Measurements from ENCODE around the gene TMX2. TPM values are rescaled to one million over a fixed set of nuclear protein-coding genes. Genes with fewer than 3 reads are reported as not detected.
"Not testable (repeated sequence)": the region's sequence is repeated elsewhere in the genome, so short reads cannot be mapped to it uniquely, and the experiment has no call there.

Gene TMX2
- total RNA-seq, 2 experiments from 2014 or later: 54.9 to 66.9 TPM

DNA sequence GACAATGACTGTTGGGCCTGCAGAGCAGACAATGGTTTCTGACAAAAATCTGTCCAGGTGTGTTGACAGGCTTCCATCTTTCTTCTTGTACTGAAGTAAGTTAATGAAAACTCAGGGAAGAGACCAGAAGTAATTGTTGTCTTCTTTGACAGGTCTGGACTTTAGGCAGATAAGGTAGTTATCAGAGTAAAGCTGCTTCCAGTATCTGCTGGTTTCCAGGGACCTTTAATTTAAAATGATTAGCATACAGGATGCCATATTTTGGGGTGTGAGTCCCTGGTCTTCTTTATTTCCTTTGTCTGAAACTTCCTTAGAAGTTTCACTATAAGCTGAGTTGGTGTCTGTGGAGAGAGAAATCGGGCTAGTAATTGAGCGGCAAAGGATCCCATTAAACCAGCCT lies 1.4 kb downstream of the TMX2 start:
- DNase-seq (ENCODE audit: low spot score): no peak
- Histone ChIP-seq H4K20me1 (ENCODE audit: insufficient read depth, low read length) (peaks cover 3% of the 10 kb centered on the region; the same call in 1 of the 2 replicates), H3K4me3 (ENCODE audit: low read depth, low read length, poor library complexity, severe bottlenecking) (peak overlapping the region; percentile 89), H3K36me3 (ENCODE audit: insufficient read depth, low read length) (peaks cover 41% of the 10 kb centered on the region), H3K9me2 (ENCODE audit: insufficient read depth, low read length) (no peaks in the 10 kb centered on the region), H2AFZ (ENCODE audit: low read length) (no peak overlapping the region), H3K79me2 (ENCODE audit: insufficient read depth, low read depth, low read length) (peaks cover 59% of the 10 kb centered on the region), H3K4me2 (ENCODE audit: low read length) (peak overlapping the region; percentile 93), H3K27ac (ENCODE audit: low read depth, low read length, poor library complexity, severe bottlenecking) (peak overlapping the region; percentile 82), H3K9me3 (ENCODE audit: low read length) (no peaks in the 10 kb centered on the region), H3K4me1 (ENCODE audit: insufficient read depth, low read length, poor library complexity, severe bottlenecking) (peaks cover 28% of the 10 kb centered on the region)
- ChIA-PET POLR2A (interaction anchor here (0.8 to 2.0 kb wide), 8 partner anchors 10 to 30 kb away, joined by 3 to 8 read pairs (median 4); no protein-coding TSS in a partner anchor), CTCF (ENCODE audit: unreplicated experiment) (no interaction called here)
- no TSS peak for BruUV-seq (replicated peaks)
- intact Hi-C loops (cut with micrococcal nuclease; ENCODE audit: unreplicated experiment): no loop called here
- TF ChIP-seq EZH2phosphoT487 (IDR thresholded peaks at IDR 0.05; ENCODE audit: borderline replicate concordance, low read depth, low read length): no peak
- TF ChIP-seq, protein P1, sequence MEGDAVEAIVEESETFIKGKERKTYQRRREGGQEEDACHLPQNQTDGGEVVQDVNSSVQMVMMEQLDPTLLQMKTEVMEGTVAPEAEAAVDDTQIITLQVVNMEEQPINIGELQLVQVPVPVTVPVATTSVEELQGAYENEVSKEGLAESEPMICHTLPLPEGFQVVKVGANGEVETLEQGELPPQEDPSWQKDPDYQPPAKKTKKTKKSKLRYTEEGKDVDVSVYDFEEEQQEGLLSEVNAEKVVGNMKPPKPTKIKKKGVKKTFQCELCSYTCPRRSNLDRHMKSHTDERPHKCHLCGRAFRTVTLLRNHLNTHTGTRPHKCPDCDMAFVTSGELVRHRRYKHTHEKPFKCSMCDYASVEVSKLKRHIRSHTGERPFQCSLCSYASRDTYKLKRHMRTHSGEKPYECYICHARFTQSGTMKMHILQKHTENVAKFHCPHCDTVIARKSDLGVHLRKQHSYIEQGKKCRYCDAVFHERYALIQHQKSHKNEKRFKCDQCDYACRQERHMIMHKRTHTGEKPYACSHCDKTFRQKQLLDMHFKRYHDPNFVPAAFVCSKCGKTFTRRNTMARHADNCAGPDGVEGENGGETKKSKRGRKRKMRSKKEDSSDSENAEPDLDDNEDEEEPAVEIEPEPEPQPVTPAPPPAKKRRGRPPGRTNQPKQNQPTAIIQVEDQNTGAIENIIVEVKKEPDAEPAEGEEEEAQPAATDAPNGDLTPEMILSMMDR (conservative IDR thresholded peaks at IDR 0.05; ENCODE audit: low read length): no peak

- H2AFZ ChIP-seq (ENCODE audit: low read length); H3K27ac ChIP-seq (ENCODE audit: low read depth, low read length, poor library complexity, severe bottlenecking); POLR2A ChIA-PET; H3K4me3 ChIP-seq (ENCODE audit: low read depth, low read length, poor library complexity, severe bottlenecking); H3K9me2 ChIP-seq (ENCODE audit: insufficient read depth, low read length); DNase-seq (ENCODE audit: low spot score); H3K4me2 ChIP-seq (ENCODE audit: low read length); intact Hi-C loops (cut with micrococcal nuclease; ENCODE audit: unreplicated experiment); H3K9me3 ChIP-seq (ENCODE audit: low read length); H4K20me1 ChIP-seq (ENCODE audit: insufficient read depth, low read length); BruUV-seq (replicated peaks); CTCF ChIA-PET (ENCODE audit: unreplicated experiment): not testable (repeated sequence)
- peaks cover 66% of the 10 kb centered on the region for H3K36me3 ChIP-seq (ENCODE audit: insufficient read depth, low read length)
- H3K79me2 ChIP-seq (ENCODE audit: insufficient read depth, low read depth, low read length): peaks cover 72% of the 10 kb centered on the region
- peaks cover 15% of the 10 kb centered on the region for H3K4me1 ChIP-seq (ENCODE audit: insufficient read depth, low read length, poor library complexity, severe bottlenecking)
Observed at GRCh38 chr11:57716726-57717125, 4.3 kb downstream of the TMX2 start.

DNA sequence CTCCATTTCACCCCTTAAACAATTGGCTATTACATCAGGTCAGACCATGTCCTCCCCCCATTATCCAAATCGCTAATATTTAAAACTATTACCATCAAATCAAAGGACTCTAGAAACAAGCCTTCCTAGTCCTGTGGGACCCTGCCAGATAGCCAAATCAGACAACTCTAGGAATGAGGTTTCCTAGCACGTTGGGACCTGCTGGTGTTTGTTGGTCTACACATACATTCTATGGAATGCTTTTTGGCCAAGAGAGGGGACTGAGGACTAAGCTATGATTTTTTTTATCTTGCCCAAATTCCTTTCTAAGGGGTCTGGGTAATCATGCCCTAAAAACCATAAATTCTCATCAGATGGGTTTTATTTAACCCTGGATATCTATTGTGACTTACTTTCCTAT lies 14.8 kb downstream of the TMX2 start:
- intact Hi-C loops (cut with micrococcal nuclease; ENCODE audit: unreplicated experiment): no loop called here
- H3K4me1 ChIP-seq (ENCODE audit: insufficient read depth, low read length, poor library complexity, severe bottlenecking): peaks cover 12% of the 10 kb centered on the region
- H4K20me1 ChIP-seq (ENCODE audit: insufficient read depth, low read length): peaks cover 13% of the 10 kb centered on the region
- no peak overlapping the region for H3K27ac ChIP-seq (ENCODE audit: low read depth, low read length, poor library complexity, severe bottlenecking)
- no peaks in the 10 kb centered on the region for H3K9me3 ChIP-seq (ENCODE audit: low read length)
- H3K9me2 ChIP-seq (ENCODE audit: insufficient read depth, low read length): no peaks in the 10 kb centered on the region
- no peak overlapping the region for H3K4me3 ChIP-seq (ENCODE audit: low read depth, low read length, poor library complexity, severe bottlenecking)
- no TSS peak for BruUV-seq (replicated peaks)
- CTCF ChIA-PET (ENCODE audit: unreplicated experiment): no interaction called here
- POLR2A ChIA-PET: interaction anchor here (0.8 to 1.6 kb wide), 4 partner anchors 13 to 55 kb away, joined by 3 to 6 read pairs (median 4); partner anchors contain the start of gene SELENOH
- H3K36me3 ChIP-seq (ENCODE audit: insufficient read depth, low read length): peaks cover 69% of the 10 kb centered on the region
- no peak for TF ChIP-seq EZH2phosphoT487 (IDR thresholded peaks at IDR 0.05; ENCODE audit: borderline replicate concordance, low read depth, low read length)
- TF ChIP-seq, protein P1 (conservative IDR thresholded peaks at IDR 0.05; ENCODE audit: low read length): no peak
- no peak overlapping the region for H2AFZ ChIP-seq (ENCODE audit: low read length)
- peaks cover 96% of the 10 kb centered on the region for H3K79me2 ChIP-seq (ENCODE audit: insufficient read depth, low read depth, low read length)
- H3K4me2 ChIP-seq (ENCODE audit: low read length): no peak overlapping the region
- DNase-seq (ENCODE audit: low spot score): no peak
